GM19467 (cell line): Measurements from ENCODE around the gene RIIAD1.

Experiments
- ATAC-seq: cut with Tn5 transposase; IDR thresholded peaks from one replicate; pipeline ENCODE4 v1.9.1; 2021; ENCODE audit warnings: mild to moderate bottlenecking, moderate library complexity; ENCODE audit not compliant: unreplicated experiment

The RIIAD1 gene

DNA sequence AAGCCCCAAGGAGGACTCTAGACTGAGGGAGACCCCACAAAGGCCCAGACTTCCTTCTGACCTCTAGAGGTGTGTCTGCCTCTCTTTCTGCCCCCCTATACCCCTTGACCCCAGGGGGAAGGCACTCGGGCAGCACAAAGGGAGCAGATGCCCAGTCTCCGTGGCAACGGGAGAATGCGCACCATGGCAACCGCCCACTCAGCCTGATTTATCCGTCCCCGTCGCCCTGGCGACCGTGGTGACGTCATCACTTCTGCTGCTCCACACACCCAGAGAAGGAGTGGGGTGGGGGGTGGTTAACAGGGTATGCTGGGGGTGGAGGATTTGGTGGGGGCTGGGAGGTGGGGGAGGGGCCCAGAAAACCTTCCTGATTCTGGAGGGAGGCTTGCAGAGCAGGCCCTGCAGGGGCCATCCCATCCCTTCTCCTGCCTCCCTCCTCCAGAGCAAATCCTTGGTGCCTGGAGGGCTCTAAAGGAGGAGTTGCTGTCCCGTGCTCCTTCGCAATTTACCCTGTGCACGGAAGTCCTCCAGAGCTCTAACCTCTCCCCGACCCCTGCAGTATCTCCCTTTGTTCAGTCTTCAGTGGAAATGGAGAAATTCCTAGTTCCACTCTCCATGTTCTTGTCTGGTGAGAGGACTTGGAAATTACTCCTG, 11.0 kb upstream of the RIIAD1 start:
- no peak for ATAC-seq

DNA sequence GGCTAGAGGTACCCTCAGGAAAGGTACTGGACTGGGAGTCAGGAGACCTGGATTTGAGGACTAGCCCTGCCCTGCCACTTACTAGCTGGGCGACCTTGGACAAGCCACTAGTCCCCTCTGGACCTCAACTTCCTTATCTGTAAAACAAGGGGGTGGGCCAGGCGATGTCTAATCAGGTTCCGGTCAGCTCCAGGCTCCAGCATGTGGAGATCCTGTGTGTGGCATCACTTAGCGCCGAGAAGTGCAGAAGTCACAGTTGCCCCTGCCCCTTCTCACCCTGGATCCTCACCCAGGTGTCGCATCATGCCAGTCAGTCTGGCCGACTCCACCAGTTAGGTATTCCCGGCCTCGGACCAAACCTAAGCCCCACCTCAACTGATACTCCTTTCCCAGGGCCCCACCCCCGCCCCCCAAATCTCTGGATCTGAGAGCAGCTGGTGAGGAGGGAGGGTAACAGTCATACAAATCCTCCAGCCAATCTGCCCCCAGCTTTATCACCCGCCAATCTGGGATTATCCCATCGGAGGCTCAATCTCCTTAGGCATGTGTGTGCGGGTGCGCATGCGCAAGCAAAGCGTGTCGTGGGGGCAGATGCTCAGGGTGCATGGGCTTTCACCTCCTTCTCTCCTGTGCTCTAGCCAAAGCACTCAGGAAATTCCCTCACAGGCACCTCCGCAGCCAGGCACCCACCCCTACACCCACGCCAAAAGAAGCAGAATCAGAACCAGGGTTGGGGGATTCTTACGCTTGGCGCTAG, 10.1 kb upstream of the RIIAD1 start:
- no peak for ATAC-seq

DNA sequence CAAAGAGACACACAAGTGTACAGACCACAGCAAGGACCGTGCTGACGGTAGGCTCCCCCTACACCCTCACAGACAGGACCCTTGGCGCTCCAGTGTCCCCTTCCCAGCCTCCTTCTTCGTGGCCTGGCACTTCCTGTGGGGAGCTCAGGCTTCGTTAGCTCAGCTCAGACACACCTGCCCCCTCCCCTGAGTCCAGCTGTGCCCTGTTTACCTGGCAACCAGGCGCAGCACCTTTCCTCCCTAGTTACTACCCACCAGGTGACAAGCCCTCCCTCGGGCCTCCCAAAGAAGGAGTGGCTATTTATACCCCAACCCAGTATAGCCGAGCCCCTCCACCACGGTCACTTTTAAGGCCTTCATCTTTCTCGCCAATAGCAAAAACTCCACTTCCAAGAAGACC, 9.4 kb upstream of the RIIAD1 start:
- no peak for ATAC-seq

DNA sequence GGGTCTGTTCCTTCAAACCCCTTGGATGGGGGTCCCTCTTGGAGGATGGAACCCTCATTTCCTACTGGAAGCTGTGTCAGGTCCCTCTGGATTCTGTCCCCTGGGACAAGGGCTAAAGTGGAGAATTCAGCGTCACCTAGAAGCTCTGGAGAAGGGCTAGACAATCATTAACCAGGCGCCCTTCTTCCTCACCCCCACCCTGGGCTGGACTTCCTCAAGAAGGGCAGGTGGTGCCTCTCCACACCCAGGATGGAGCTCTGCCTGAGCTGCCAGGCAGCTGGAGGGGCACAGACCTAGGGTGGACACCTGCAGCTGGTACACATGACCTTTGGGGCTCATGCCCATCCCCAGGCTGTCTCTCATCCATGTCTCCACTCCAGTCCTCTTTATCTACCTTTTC, 8.3 kb upstream of the RIIAD1 start:
- ATAC-seq = no peak

DNA sequence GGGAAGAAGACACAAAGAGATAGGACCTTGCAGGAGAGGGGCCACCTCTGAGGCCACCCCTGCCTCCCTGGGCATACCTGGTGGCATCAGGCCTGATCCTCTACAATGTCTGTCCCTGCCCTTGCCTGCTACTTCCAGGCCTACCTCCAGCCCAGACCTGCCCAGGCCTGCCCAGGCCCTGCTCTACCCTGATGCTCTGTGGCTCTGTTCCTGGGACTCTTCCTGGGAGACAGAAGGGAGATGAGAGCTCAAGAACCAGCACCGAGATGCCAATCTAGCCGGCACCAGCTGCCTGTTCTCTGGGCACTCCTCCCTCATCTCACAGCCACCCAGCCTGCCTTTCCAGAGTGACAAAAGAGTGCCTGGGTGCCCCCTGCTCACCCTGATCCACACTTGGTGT, 7.4 kb upstream of the RIIAD1 start:
- no peak for ATAC-seq

DNA sequence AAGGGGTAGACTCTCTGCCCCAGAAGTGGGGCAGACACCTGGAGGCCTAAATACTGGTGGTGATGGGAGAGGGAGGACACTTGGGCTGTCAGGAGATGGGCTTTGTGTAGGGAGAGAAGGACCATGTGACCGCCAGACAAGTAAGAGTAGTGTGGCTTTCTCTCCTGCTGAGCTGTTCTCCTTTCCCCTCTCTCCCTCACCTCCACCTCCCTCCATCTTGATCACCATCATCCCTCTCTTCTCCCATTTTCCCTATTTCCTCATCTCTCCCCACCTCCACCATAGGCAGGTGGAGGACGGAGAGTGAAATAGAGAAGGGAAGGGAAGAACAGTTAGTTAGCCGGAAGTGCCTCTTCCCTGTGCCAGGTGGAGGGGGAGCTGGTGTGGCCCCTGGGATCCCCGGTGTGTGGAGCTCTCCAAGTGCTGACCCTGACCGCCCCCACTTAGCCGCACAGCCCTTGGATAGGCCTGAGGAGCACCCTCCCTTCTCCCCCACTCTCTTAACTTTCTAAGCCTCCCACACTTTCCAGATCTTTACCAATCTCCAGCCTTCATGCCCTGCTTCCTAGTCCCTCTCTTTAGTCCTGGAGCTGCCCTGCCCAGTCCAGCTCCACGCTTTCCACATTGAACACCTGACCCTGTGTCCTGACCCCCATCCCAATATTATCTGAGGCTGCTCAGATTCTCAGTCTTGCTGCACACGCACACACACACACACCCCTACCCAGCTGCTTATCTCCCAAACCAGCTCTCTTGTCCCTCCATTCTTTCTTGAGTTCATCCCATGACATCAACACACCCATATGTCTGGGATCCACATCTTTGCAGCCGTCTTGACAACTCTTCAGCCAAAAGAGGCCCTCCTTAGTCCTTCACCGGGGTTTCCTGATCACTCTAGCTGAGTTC, 6.2 kb upstream of the RIIAD1 start:
- no peak for ATAC-seq

DNA sequence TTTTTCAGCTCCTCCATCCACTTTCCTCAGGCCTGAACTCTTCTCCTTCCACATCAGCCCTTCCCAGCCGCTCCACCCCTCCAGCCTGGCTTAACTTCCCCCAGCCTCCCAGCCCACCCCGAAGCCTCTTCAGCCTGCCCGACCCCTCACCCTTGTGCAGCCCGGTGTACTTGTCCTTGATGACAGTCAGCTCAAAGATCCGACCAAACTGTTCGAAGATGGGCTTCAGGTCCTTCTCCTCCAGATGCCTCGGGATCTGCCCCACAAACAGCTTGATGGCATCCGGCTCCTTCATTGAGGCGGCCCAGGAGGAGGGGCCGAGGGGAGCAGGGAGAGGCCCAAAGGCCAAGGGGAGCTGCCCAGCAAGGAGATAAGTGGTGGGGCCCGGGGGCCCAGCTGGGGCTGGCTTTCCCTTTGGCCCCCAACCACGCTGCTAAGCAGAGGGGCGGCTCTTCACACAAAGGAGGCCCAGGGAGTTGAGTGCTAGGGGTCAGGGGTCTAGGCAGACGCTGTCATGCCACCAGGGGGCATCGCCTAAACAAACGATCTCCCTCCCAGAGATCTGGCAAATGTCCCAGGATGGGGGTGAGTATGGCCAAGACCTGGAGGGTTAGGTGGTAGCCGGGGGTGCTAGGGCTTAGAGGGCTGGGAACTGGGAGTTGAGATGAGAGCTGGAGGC, 5.5 kb upstream of the RIIAD1 start:
- ATAC-seq = no peak

DNA sequence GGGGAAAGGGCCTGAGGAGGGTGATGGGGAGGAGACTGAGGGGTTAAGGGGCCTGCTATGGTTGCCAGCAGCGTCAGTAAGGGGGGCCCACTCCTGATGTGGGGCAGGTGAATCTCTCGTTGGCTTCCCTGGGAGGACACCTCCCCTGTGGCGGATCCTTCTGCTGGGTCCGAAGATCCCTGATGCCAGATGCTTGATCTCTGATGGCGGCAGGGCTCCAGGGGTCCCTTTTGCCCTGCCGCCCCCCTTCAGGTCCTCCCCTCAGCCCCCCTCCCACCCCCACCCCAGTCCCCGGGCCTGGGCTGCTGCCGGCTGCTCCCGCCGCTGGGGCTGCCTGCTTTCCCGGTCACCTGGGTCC, 4.9 kb upstream of the RIIAD1 start:
- no peak for ATAC-seq

DNA sequence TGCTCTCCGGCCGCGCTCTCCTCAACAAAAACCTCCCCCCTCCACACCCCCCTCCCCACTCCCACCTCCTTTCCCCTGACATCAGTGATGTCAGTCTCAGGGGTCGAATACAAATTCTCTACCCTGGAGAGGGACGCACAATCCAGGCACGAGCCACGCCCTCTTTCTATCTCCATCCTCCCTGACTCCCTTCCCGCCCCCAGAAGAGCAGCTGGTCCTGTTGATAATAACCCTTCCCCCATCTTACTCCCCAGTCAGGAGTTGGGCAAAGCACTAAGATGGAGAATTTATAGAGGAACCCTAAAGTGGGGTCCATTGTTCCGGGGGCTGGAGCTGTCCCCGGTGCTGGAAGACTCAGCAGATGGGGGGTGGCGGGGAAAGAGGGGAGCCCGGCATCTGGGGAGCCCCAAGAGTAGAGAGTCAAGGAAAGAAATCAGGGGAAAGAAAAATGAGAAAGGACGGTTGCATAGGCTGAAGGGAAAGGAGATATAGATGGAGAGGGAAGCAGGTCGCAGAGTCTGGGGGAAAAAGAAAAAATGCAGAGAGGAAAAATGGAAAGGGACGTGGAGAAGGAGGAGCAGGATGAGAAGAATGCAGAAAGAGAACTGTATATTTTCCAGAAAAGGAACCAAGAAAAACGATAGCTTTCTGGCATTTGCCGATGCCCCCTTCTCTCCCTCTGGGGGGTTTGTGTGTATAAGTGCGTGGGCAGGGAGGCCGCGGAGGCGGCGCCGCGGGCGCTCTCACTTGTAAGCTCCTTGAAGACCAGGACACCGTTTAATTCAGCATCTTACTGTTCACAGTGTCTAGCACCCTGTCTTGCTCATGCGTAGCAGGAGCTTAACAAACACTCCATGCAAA, 4.3 kb upstream of the RIIAD1 start, which contains the start of gene CELF3:
TSS of gene CELF3 (minus strand) at position 33 of the 861 bp plus-strand sequence. CDS start 783 bp downstream, outside the sequence.
- ATAC-seq = no peak

DNA sequence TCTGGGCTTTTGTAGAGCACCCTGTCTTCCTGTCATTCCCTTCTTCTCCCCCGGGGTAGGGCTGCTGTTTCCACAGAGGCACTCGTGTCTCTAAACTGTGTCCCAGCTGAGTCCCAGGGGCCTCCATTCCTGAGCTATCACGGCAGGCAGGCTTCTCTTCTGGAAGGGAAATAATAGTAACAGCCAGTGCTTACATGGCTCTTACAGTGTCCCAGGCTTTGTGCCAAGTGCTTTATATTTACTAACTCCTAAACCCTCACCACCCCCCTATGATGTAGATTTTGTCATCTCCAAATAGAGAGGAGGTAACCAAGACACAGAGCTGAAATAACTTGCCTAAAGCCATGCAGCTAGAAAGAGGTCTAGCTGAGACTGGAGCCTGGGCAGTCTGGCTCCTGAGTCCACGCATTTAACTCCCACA, 3.3 kb upstream of the RIIAD1 start:
- ATAC-seq = no peak

DNA sequence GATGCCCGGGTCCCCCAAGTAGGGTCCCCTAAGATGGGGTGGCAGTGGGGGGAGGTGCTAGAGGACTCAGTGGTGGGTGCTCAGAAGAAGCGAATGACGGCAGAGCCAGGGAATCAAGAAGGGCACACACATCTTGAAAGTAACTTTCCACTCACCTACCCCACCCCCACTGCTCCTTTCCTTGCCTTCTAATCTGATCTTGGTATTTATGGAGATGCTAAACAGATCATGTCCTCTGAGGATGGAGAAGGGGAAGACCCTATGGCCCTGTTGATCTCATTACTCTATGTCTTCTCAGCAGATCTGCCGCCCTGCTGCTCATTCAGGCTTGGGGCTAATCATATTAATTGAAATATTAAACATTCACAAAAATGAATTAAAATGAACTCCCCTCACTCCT, 2.7 kb upstream of the RIIAD1 start:
- ATAC-seq = no peak

DNA sequence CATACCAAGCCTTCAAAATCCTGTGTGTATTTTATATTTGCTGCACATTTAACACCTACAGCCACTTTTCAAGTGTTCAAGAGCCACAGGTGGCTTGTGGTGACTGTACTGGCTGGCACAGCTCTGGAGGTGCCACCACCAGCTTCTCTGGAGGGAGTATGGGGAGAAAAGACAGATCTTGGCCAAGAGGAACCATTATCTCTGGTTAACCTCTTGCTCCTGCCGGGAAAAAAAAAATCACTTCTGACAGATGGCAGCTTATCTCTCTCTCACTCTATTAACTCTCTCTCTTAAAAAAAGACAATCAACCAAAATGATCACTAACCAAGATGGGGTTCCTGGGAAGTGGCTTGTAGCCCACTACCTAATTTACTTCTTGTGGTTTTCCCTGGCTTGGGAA, 1.2 kb upstream of the RIIAD1 start:
- ATAC-seq = no peak

DNA sequence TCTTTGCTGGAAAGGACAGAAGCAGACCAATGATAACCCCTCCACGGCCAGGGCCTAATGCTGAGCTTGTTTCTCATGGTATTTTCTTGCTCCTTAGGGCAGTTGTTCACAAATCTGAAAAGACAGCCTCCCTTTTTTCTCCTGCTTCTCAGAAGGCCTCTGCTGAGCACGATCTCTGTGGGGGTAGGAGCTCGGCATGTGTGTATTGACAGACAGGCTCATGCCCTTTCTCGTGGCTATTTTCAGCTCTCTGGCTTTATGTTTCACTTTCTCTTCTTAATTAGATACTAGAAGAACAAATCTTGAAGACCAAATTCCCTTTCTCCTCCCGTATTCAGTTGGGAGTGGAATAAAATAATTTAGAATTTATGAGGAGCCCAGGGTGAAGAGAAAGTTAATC, 768 bp upstream of the RIIAD1 start:
- ATAC-seq = no peak

DNA sequence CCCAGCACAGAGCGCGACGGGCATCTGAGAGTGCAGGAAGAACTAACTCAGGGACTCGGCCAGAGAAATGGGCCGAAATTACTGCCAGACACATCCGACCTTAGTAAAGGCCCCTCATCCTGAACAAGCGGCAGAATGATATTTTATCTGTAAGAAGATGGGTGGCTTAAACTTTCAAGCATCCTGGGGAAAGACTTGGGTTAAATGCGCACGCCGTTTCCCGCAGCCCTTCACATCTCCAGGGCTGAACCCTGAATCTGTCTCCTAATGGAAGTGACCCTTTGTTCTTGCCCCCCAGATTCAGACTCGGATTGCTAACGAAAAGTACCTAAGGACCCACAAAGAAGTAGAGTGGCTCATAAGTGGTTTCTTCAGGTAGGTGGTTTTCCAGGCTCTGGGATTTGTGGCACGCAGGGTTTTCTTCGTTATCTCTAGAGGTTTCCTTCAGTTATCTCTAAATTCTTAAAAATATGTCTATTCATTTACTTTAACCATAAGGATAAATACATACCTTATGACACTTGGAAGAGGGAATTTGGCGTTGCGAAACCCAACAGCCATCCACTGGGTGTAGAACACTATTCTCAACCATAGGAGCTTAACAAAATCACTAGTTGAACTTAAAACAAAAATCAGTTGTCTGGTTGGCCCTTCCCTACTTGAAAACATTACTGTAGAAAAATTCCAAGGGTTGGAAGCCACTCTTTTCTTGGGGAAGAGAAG, 627 bp downstream of the RIIAD1 start:
- no peak for ATAC-seq

DNA sequence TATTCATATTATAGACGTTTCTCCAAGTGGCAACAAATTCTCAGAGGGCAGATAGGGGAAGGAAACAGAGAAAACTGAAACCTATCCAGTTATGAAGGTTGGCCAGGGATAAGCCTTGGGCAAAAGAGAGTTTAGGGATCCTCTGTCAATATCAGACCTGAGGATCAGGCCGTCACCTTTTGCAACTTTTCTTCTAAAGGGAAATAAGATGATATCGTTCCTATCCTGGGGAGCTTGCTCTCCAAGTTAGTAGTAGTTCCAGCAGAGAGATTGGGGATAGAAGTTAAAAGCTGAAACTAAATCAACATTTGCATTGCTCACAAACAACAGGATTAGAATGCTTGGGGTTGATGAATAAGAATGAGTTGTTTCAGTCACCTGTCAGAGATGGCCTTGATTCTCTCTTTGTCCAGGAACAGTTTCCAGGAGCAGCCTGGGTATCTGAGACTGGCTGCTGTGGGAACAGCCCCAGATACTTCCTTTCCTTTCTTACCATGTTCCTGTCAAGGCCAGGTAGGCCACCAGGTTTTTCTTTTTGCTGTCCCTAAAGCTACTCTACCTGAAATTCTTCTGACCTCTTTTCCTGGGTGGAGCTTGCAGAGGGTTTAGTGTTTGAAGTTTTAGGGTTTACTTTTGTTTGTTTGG, 2.5 kb downstream of the RIIAD1 start:
- no peak for ATAC-seq

DNA sequence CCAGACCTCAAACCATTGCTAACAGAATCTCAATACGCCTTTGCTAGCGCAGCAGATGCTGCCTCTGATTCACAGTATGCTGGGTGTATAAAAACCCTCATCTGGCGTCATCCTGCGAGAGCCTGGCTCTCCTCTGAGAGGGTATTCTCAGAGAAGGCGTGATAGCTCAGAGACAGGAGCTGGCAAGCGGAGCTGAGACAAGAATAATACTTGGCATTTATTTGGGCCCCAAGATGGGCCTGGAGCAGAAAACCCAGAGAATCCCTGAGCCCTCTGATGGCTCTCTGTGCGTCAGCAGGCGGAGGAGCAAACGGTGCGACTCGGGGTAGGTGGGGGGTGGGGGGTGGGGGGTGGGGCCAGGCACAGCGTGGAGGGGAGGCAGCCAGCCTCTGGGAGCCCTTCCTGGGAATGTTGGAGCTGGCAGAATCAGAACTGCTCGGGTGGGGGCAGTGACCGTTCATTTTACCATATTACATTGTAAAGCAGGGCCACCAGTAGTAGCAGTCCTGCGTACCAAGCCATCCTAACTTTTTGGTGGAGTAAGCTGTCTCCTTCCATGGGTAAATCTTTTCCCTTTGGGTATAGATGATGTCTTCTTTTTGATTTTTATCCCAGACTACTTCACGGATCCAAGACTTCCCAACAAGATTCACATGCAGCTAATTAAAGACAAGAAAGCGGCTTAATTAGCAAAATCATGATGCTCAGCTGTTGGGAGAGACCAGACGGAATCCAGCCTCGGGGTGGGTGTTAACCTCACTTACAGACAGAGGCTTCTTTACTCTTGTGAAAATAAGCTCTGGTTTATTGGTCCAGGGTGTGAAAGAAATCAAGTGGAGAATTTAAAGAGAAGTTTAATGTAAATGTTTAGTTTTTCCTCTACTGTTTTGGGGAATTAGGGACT, 7.1 kb downstream of the RIIAD1 start:
- no peak for ATAC-seq

DNA sequence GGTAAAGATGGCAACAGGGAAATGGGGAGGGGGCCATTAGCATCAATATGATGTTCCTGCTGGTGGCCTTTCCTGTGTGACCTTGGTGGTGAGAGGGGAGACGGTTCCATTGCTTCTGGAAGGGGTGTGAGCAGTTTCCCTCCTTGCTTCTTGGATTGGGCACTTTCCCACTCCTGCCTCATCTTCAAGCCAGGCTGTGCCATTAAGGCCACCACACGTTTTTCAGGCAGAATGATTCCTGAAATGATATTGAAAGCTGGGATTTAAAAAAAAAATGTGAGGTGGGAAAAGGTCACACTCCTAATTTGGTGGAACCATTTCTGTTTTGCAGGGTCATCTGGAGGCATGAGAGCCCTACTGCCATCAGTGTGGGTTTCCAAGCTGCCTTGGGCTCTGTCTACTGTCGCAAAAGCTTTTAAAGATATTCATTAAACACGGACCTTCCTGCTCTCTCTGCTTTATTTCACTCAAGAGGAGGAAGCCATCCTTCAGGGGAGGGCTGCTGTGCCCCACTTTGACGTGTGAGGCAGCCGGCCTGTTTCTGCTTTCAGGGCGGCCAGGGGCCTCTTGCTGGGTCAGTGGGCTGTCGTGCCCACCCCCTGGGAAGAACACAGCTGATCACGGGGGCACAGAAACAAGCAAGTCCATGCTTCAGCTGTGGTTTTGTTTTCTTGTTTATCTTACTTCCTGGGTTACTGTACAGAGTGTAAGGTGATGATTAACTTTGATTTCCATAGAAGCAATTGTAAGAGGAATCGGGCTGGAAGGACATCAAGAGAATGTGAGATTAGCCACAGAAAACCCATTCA, 8.0 kb downstream of the RIIAD1 start:
- ATAC-seq = no peak
